Retinal pigment epithelial cell (primary cell): ENCODE measurements around the gene SECISBP2.

ENCODE experiments used
- DNase-seq: peaks from one replicate; pipeline ENCODE4 v3.0.0-alpha.2; 2010; ENCODE audit warnings: low read depth
- H3K4me3 ChIP-seq: 2 replicates; pipeline ENCODE4 v1.5.1; 2011; ENCODE audit warnings: mild to moderate bottlenecking, low read length, control low read depth, moderate library complexity
- CTCF ChIP-seq: conservative IDR thresholded peaks from 2 replicates; pipeline ENCODE4 v1.5.1; 2011; ENCODE audit warnings: low read depth, low read length, control low read depth, inconsistent platforms

Gene SECISBP2

GRCh38 chr9:89304020-89304833 lies 14.1 kb upstream of the SECISBP2 start:
- DNase-seq = no peak

GRCh38 chr9:89304834-89305188 lies 13.5 kb upstream of the SECISBP2 start:
- TF ChIP-seq CTCF = no peak
- DNase-seq = no peak
- no peak overlapping the region for H3K4me3 ChIP-seq

More at GRCh38 chr9:89304020-89304833, 14.1 kb upstream of the SECISBP2 start:
- TF ChIP-seq CTCF = no peak
- H3K4me3 ChIP-seq = no peak overlapping the region

GRCh38 chr9:89305868-89306267 lies 12.4 kb upstream of the SECISBP2 start:
- no peak for DNase-seq
- no peak overlapping the region for H3K4me3 ChIP-seq
- no peak for TF ChIP-seq CTCF

GRCh38 chr9:89309166-89309565 lies 9.1 kb upstream of the SECISBP2 start:
- DNase-seq = no peak
- no peak for TF ChIP-seq CTCF
- no peak overlapping the region for H3K4me3 ChIP-seq

- no peak for DNase-seq
- peak overlapping the region; percentile 60 for H3K4me3 ChIP-seq
- TF ChIP-seq CTCF = no peak
These were observed 8.5 kb upstream of the SECISBP2 start for GRCh38 chr9:89309608-89310474.

GRCh38 chr9:89310475-89311345 lies 7.6 kb upstream of the SECISBP2 start, which contains the start of gene CKS2:
CKS2 (plus strand) TSS chr9:89311195; CDS start chr9:89311293, 98 bp downstream.
- H3K4me3 ChIP-seq = peak within 1 kb of the TSS; percentile 98
- peak; percentile 100 for DNase-seq
- TF ChIP-seq CTCF = no peak
